ENCODE measurements around the gene KRT9.
"Not testable (repeated sequence)": the region's sequence is repeated elsewhere in the genome, so short reads cannot be mapped to it uniquely, and the experiment has no call there.

- TF ChIP-seq EP300 (IDR thresholded peaks at IDR 0.05; ENCODE audit: low read depth); POLR2AphosphoS5 (IDR thresholded peaks at IDR 0.05); CTCF (IDR thresholded peaks at IDR 0.05): not testable (repeated sequence)
Measured at GRCh38 chr17:41621435-41621817, 49.6 kb upstream of the KRT9 start.

All from transverse colon (tissue), 4 donors.